Tibial nerve (tissue), 4 donors: ENCODE results near the gene OAT.

Experiments used
- EP300 ChIP-seq, 2 donors: sonication (generic); formaldehyde crosslinking; IDR thresholded peaks; one replicate each; pipeline ENCODE4 v1.6.1; 2017; ENCODE audit warnings: antibody characterized with exemption in 2 of 2, mild to moderate bottlenecking in 1 of 2
- TF ChIP-seq, protein P1 (sequence below), 5 experiments: fragments of 200-600 bp in 3 of 5; fragments of 450-650 bp in 2 of 5; sonication (generic) in 3 of 5; IDR thresholded peaks; one replicate each; pipeline ENCODE4 v1.5.1; 2016 to 2019; ENCODE audit warnings: antibody characterized with exemption in 5 of 5, mild to moderate bottlenecking in 3 of 5, moderate library complexity in 2 of 5

DNA sequence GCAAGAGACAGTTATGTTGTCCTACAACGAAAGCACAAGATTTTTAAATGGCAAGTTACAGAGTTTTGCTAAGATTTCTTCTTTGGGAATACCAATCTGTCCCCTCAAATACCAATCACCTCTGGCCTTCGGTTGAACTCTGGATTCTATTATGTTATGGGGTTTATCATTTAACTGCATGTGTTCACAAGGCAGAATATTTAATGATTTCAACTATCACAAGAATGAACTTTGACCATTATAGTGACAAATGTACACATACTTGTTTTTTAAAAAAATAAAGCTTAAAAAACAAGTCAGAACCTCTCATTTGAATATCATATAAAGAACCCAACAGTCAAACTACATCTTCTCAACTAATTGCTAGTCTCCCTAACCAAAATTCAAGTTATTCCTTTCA is 11.3 kb downstream of the OAT start:
- TF ChIP-seq, protein P1, sequence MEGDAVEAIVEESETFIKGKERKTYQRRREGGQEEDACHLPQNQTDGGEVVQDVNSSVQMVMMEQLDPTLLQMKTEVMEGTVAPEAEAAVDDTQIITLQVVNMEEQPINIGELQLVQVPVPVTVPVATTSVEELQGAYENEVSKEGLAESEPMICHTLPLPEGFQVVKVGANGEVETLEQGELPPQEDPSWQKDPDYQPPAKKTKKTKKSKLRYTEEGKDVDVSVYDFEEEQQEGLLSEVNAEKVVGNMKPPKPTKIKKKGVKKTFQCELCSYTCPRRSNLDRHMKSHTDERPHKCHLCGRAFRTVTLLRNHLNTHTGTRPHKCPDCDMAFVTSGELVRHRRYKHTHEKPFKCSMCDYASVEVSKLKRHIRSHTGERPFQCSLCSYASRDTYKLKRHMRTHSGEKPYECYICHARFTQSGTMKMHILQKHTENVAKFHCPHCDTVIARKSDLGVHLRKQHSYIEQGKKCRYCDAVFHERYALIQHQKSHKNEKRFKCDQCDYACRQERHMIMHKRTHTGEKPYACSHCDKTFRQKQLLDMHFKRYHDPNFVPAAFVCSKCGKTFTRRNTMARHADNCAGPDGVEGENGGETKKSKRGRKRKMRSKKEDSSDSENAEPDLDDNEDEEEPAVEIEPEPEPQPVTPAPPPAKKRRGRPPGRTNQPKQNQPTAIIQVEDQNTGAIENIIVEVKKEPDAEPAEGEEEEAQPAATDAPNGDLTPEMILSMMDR (IDR thresholded peaks at IDR 0.05): no peak
- TF ChIP-seq EP300 (IDR thresholded peaks at IDR 0.05): no peak
